ENCODE data around the gene ARL10.

- TF ChIP-seq CTCF (IDR thresholded peaks at IDR 0.05; ENCODE audit: insufficient read depth, low read depth, low read length) (no peak), EZH2 (IDR thresholded peaks at IDR 0.05; ENCODE audit: insufficient read depth, low read length) (no peak)
These were observed 16.7 kb downstream of the ARL10 start for GRCh38 chr5:176381979-176382378.

Measured in astrocyte (in vitro differentiated cells and primary cell).